Measurements from ENCODE around the gene ZNF561. TPM values are rescaled to one million over a fixed set of nuclear protein-coding genes. Genes with fewer than 3 reads are reported as not detected.
A peak's percentile ranks its signal among the peaks of the same experiment; 100 is the strongest.

The ZNF561 gene
- total and polyA plus RNA-seq, 5 donors from 2014 or later: 17.0 to 36.6 (median 23.3) TPM

- Mint-ChIP-seq H3K27me3 (no peaks in the 10 kb centered on the region), H3K9me3 (peaks cover 0 to 28% (median 11%) of the 10 kb centered on the region in 7 donors), H3K27ac (no peak overlapping the region), H3K4me3 (no peak overlapping the region), H3K4me1 (peaks cover 0 to 10% (median 6%) of the 10 kb centered on the region in 4 donors), H3K36me3 (peaks cover 41% of the 10 kb centered on the region)
- Histone ChIP-seq H3K27me3 (ENCODE audit: control insufficient read depth, insufficient read depth, low read length) (no peaks in the 10 kb centered on the region), H3K36me3 (ENCODE audit: control insufficient read depth, insufficient read depth, low read length) (peaks cover 14% of the 10 kb centered on the region), H3K27ac (ENCODE audit: insufficient read depth, low read length, poor library complexity, severe bottlenecking) (no peak overlapping the region), H3K4me3 (ENCODE audit: low read depth, low read length) (no peak overlapping the region), H3K9me3 (ENCODE audit: control insufficient read depth in 2 of 2, low read length in 2 of 2) (peaks cover 8 to 9% of the 10 kb centered on the region in 2 experiments), H3K4me1 (ENCODE audit: control insufficient read depth, insufficient read depth, low read length, poor library complexity, severe bottlenecking) (no peaks in the 10 kb centered on the region)
- no peak for ATAC-seq (ENCODE audit: low read depth in 2 of 2)
- DNase-seq: no peak
These were observed 24.4 kb upstream of the ZNF561 start for GRCh38 chr19:9645472-9645871.

GRCh38 chr19:9644472-9644871 is 23.4 kb upstream of the ZNF561 start:
- Histone ChIP-seq H3K4me3 (ENCODE audit: low read depth, low read length) (no peak overlapping the region), H3K27me3 (ENCODE audit: control insufficient read depth, insufficient read depth, low read length) (no peaks in the 10 kb centered on the region), H3K4me1 (ENCODE audit: control insufficient read depth, insufficient read depth, low read length, poor library complexity, severe bottlenecking) (no peaks in the 10 kb centered on the region), H3K36me3 (ENCODE audit: control insufficient read depth, insufficient read depth, low read length) (peaks cover 11% of the 10 kb centered on the region), H3K9me3 (ENCODE audit: control insufficient read depth in 2 of 2, low read length in 2 of 2) (peaks cover 3 to 6% of the 10 kb centered on the region in 2 experiments), H3K27ac (ENCODE audit: insufficient read depth, low read length, poor library complexity, severe bottlenecking) (no peak overlapping the region)
- no peak overlapping the region for H3K4me3 Mint-ChIP-seq
- H3K27me3 Mint-ChIP-seq: no peaks in the 10 kb centered on the region
- H3K9me3 Mint-ChIP-seq: peaks cover 0 to 20% (median 8%) of the 10 kb centered on the region in 7 donors
- H3K27ac Mint-ChIP-seq: no peak overlapping the region
- DNase-seq (no peak), ATAC-seq (ENCODE audit: low read depth in 2 of 2) (no peak)
- peaks cover 0 to 10% (median 6%) of the 10 kb centered on the region in 4 donors for H3K4me1 Mint-ChIP-seq
- H3K36me3 Mint-ChIP-seq: peaks cover 36% of the 10 kb centered on the region

DNA sequence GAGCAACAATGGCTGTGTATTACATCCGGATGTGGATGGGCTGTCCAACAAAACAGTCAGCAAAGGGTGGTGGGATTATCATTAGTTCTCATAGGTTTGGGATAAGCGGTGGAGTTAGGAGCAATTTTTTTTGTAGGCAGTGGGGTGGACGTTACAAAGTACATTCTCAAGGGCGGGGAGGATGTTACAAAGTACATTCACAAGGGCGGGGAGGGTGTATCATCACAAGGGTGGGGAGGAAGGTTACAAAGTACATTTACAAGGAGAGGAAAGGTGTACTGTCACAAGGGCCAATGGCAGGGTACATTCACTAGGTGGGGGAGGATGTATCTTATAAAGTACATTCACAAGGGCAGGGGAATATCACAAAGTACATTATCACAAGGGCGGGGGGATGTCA is 20.8 kb upstream of the ZNF561 start:
- Histone ChIP-seq H3K9me3 (ENCODE audit: control insufficient read depth in 2 of 2, low read length in 2 of 2) (peaks cover 2 to 3% of the 10 kb centered on the region in 2 experiments), H3K4me3 (ENCODE audit: low read depth, low read length) (no peak overlapping the region), H3K4me1 (ENCODE audit: control insufficient read depth, insufficient read depth, low read length, poor library complexity, severe bottlenecking) (no peaks in the 10 kb centered on the region), H3K27ac (ENCODE audit: insufficient read depth, low read length, poor library complexity, severe bottlenecking) (no peak overlapping the region), H3K27me3 (ENCODE audit: control insufficient read depth, insufficient read depth, low read length) (no peaks in the 10 kb centered on the region), H3K36me3 (ENCODE audit: control insufficient read depth, insufficient read depth, low read length) (no peaks in the 10 kb centered on the region)
- H3K27me3 Mint-ChIP-seq: no peaks in the 10 kb centered on the region
- H3K27ac Mint-ChIP-seq: no peak overlapping the region
- no peak overlapping the region for H3K4me3 Mint-ChIP-seq
- ATAC-seq (ENCODE audit: low read depth in 2 of 2): no peak
- peaks cover 28% of the 10 kb centered on the region for H3K36me3 Mint-ChIP-seq
- no peak for DNase-seq
- H3K9me3 Mint-ChIP-seq: peaks cover 0 to 15% (median 6%) of the 10 kb centered on the region in 7 donors
- peaks cover 0 to 5% (median 5%) of the 10 kb centered on the region in 4 donors for H3K4me1 Mint-ChIP-seq

DNA sequence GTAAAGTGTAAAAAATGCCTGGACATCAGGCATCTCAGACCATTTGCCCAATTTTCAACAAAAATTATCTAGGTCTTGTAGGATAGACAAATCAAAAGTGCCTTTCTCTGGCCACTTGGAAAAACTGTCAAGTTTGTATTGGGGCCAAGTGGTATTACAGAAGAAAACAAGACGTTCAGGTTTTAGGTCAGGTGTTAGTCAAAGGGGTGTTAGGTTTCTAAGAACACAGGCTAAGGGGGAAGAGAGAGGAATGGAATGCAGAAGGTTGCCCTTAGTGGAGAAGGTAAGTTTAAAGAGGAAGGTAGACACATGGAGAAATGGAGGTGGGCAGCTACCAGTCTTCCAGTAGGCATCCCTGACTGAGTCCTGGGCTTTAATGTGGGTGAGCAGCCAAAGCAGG is 19.9 kb upstream of the ZNF561 start:
- no peaks in the 10 kb centered on the region for H3K36me3 ChIP-seq (ENCODE audit: control insufficient read depth, insufficient read depth, low read length)
- H3K27ac Mint-ChIP-seq: peak overlapping the region in 1 of 3 donors; percentile 70
- no peak overlapping the region for H3K4me3 ChIP-seq (ENCODE audit: low read depth, low read length)
- H3K27ac ChIP-seq (ENCODE audit: insufficient read depth, low read length, poor library complexity, severe bottlenecking): no peak overlapping the region
- ATAC-seq (ENCODE audit: low read depth in 2 of 2): no peak
- H3K4me1 ChIP-seq (ENCODE audit: control insufficient read depth, insufficient read depth, low read length, poor library complexity, severe bottlenecking): no peaks in the 10 kb centered on the region
- H3K9me3 Mint-ChIP-seq: peaks cover 0 to 15% (median 5%) of the 10 kb centered on the region in 7 donors
- H3K27me3 ChIP-seq (ENCODE audit: control insufficient read depth, insufficient read depth, low read length): no peaks in the 10 kb centered on the region
- peaks cover 0 to 3% of the 10 kb centered on the region in 2 experiments for H3K9me3 ChIP-seq (ENCODE audit: control insufficient read depth in 2 of 2, low read length in 2 of 2)
- peaks cover 25% of the 10 kb centered on the region for H3K36me3 Mint-ChIP-seq
- H3K4me3 Mint-ChIP-seq: no peak overlapping the region
- no peaks in the 10 kb centered on the region for H3K27me3 Mint-ChIP-seq
- no peak for DNase-seq
- H3K4me1 Mint-ChIP-seq: peaks cover 0 to 5% (median 3%) of the 10 kb centered on the region in 4 donors

GRCh38 chr19:9636018-9636417 is 15.0 kb upstream of the ZNF561 start:
- ATAC-seq (ENCODE audit: low read depth in 2 of 2): no peak
- no peak for DNase-seq
- peaks cover 0 to 7% (median 2%) of the 10 kb centered on the region in 7 donors for H3K9me3 Mint-ChIP-seq
- Histone ChIP-seq H3K27ac (ENCODE audit: insufficient read depth, low read length, poor library complexity, severe bottlenecking) (no peak overlapping the region), H3K4me1 (ENCODE audit: control insufficient read depth, insufficient read depth, low read length, poor library complexity, severe bottlenecking) (no peaks in the 10 kb centered on the region), H3K9me3 (ENCODE audit: control insufficient read depth in 2 of 2, low read length in 2 of 2) (no peaks in the 10 kb centered on the region), H3K4me3 (ENCODE audit: low read depth, low read length) (no peak overlapping the region), H3K36me3 (ENCODE audit: control insufficient read depth, insufficient read depth, low read length) (peaks cover 10% of the 10 kb centered on the region), H3K27me3 (ENCODE audit: control insufficient read depth, insufficient read depth, low read length) (no peaks in the 10 kb centered on the region)
- H3K4me3 Mint-ChIP-seq: no peak overlapping the region
- H3K36me3 Mint-ChIP-seq: peaks cover 32% of the 10 kb centered on the region
- peaks cover 0 to 2% (median under 1%) of the 10 kb centered on the region in 4 donors for H3K4me1 Mint-ChIP-seq
- H3K27me3 Mint-ChIP-seq: no peaks in the 10 kb centered on the region
- H3K27ac Mint-ChIP-seq: no peak overlapping the region

GRCh38 chr19:9627856-9628255 is 6.8 kb upstream of the ZNF561 start:
- ATAC-seq (ENCODE audit: low read depth in 2 of 2): no peak
- Mint-ChIP-seq H3K4me1 (peaks cover 4 to 8% (median 6%) of the 10 kb centered on the region in 4 donors), H3K27ac (no peak overlapping the region)

DNA sequence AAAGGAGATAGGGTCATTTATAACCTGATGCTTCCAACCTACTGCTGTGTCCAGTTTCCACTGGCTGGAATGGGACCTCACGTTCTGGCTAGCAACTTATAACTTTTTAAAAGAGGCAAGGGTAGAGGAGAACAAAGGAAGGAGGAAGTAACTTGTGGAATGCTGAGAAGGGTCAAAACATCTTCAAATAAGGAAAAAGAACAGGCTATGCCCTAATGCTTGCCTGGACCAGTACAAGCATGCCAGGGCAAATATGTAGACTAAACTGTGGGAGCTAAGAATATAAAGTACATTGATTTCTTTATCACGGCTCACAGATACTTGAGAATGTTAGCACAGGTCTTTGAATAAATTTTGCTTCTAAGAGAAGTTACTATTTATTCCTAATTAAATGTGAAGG is 1.5 kb upstream of the ZNF561 start:
- Mint-ChIP-seq H3K4me3 (peak overlapping the region in 3 of 4 donors; percentile 41 to 96 (median 41)), H3K27me3 (peaks cover 10% of the 10 kb centered on the region), H3K36me3 (peaks cover 13% of the 10 kb centered on the region), H3K9me3 (peaks cover 0 to 5% (median 0%) of the 10 kb centered on the region in 7 donors), H3K27ac (no peak overlapping the region), H3K4me1 (peaks cover 13 to 37% (median 20%) of the 10 kb centered on the region in 4 donors)
- DNase-seq (no peak), ATAC-seq (ENCODE audit: low read depth in 2 of 2) (no peak)
- Histone ChIP-seq H3K4me3 (ENCODE audit: low read depth, low read length) (no peak overlapping the region), H3K27ac (ENCODE audit: insufficient read depth, low read length, poor library complexity, severe bottlenecking) (no peak overlapping the region), H3K4me1 (ENCODE audit: control insufficient read depth, insufficient read depth, low read length, poor library complexity, severe bottlenecking) (peaks cover 17% of the 10 kb centered on the region), H3K9me3 (ENCODE audit: control insufficient read depth in 2 of 2, low read length in 2 of 2) (peaks cover 0 to 4% of the 10 kb centered on the region in 2 experiments), H3K36me3 (ENCODE audit: control insufficient read depth, insufficient read depth, low read length) (peaks cover 15% of the 10 kb centered on the region), H3K27me3 (ENCODE audit: control insufficient read depth, insufficient read depth, low read length) (no peaks in the 10 kb centered on the region)

More at GRCh38 chr19:9627856-9628255, 6.8 kb upstream of the ZNF561 start:
- H3K4me1 ChIP-seq (ENCODE audit: control insufficient read depth, insufficient read depth, low read length, poor library complexity, severe bottlenecking): no peaks in the 10 kb centered on the region
- no peaks in the 10 kb centered on the region for H3K27me3 ChIP-seq (ENCODE audit: control insufficient read depth, insufficient read depth, low read length)
- no peak overlapping the region for H3K27ac ChIP-seq (ENCODE audit: insufficient read depth, low read length, poor library complexity, severe bottlenecking)
- no peaks in the 10 kb centered on the region for H3K36me3 ChIP-seq (ENCODE audit: control insufficient read depth, insufficient read depth, low read length)
- peaks cover 0 to 1% (median 0%) of the 10 kb centered on the region in 7 donors for H3K9me3 Mint-ChIP-seq
- no peaks in the 10 kb centered on the region for H3K27me3 Mint-ChIP-seq
- H3K36me3 Mint-ChIP-seq: peaks cover 25% of the 10 kb centered on the region
- no peak overlapping the region for H3K4me3 ChIP-seq (ENCODE audit: low read depth, low read length)
- H3K9me3 ChIP-seq (ENCODE audit: control insufficient read depth in 2 of 2, low read length in 2 of 2): no peaks in the 10 kb centered on the region
- H3K4me3 Mint-ChIP-seq: no peak overlapping the region
- no peak for DNase-seq

DNA sequence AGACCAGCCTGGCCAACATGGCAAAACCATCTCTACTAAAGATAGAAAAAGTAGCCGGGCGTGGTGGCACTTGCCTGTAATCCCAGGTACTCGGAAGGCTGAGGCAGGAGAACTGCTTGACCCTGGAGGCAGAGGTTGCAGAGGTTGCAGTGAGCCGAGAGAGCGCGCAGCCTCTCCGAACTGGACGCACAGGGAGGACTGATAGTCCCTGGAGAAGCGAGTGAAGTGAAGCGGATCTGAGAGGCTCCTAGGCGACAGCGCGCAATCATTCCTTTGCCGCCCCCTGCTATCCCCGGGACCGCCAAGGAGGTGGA is 233 bp downstream of the ZNF561 start:
- no peaks in the 10 kb centered on the region for H3K27me3 ChIP-seq (ENCODE audit: control insufficient read depth, insufficient read depth, low read length)
- DNase-seq: no peak
- H3K27ac ChIP-seq (ENCODE audit: insufficient read depth, low read length, poor library complexity, severe bottlenecking): peak overlapping the region; percentile 94
- peaks cover 30% of the 10 kb centered on the region for H3K36me3 ChIP-seq (ENCODE audit: control insufficient read depth, insufficient read depth, low read length)
- ATAC-seq (ENCODE audit: low read depth in 2 of 2): no peak
- Mint-ChIP-seq H3K9me3 (peaks cover 0 to 5% (median 3%) of the 10 kb centered on the region in 7 donors), H3K4me3 (peak overlapping the region; percentile 96 to 99 (median 98)), H3K4me1 (peaks cover 10 to 36% (median 17%) of the 10 kb centered on the region in 4 donors), H3K27me3 (peaks cover 10% of the 10 kb centered on the region), H3K27ac (peak overlapping the region; percentile 100), H3K36me3 (peaks cover 22% of the 10 kb centered on the region)
- H3K4me1 ChIP-seq (ENCODE audit: control insufficient read depth, insufficient read depth, low read length, poor library complexity, severe bottlenecking): peaks cover 17% of the 10 kb centered on the region
- peaks cover 0 to 4% of the 10 kb centered on the region in 2 experiments for H3K9me3 ChIP-seq (ENCODE audit: control insufficient read depth in 2 of 2, low read length in 2 of 2)
- peak overlapping the region; percentile 88 for H3K4me3 ChIP-seq (ENCODE audit: low read depth, low read length)

Measured in CD4-positive, CD25-positive, alpha-beta regulatory T cell (primary cell).